ENCODE measurements around the gene SLC16A12.
A peak's percentile ranks its signal among the peaks of the same experiment; 100 is the strongest.

The SLC16A12 gene

GRCh38 chr10:89479771-89480446 is 55.5 kb downstream of the SLC16A12 start:
- FAIRE-seq: peak; percentile 77
- DNase-seq (ENCODE audit: insufficient read length, low spot score): no peak
- no peak for TF ChIP-seq POLR2A (IDR thresholded peaks at IDR 0.05; ENCODE audit: low read depth, low read length)

- no peak for FAIRE-seq
- no peak for TF ChIP-seq POLR2A (IDR thresholded peaks at IDR 0.05; ENCODE audit: low read depth, low read length)
- DNase-seq (ENCODE audit: insufficient read length, low spot score): no peak
Measured at GRCh38 chr10:89478739-89479654, 56.4 kb downstream of the SLC16A12 start.

- TF ChIP-seq POLR2A (IDR thresholded peaks at IDR 0.05; ENCODE audit: low read depth, low read length): no peak
- FAIRE-seq: peak; percentile 89
- DNase-seq (ENCODE audit: insufficient read length, low spot score): no peak
Measured at GRCh38 chr10:89478085-89478738, 57.2 kb downstream of the SLC16A12 start.

GRCh38 chr10:89476150-89476549 is 59.2 kb downstream of the SLC16A12 start:
- no peak for DNase-seq (ENCODE audit: insufficient read length, low spot score)

GRCh38 chr10:89475591-89475998 is 59.8 kb downstream of the SLC16A12 start:
- DNase-seq (ENCODE audit: insufficient read length, low spot score) (no peak), FAIRE-seq (no peak)
- no peak for TF ChIP-seq POLR2A (IDR thresholded peaks at IDR 0.05; ENCODE audit: low read depth, low read length)

More at GRCh38 chr10:89476150-89476549, 59.2 kb downstream of the SLC16A12 start:
- FAIRE-seq: peak; percentile 11
- no peak for TF ChIP-seq POLR2A (IDR thresholded peaks at IDR 0.05; ENCODE audit: low read depth, low read length)

- DNase-seq (ENCODE audit: insufficient read length, low spot score): no peak
- no peak for TF ChIP-seq POLR2A (IDR thresholded peaks at IDR 0.05; ENCODE audit: low read depth, low read length)
- no peak for FAIRE-seq
Measured at GRCh38 chr10:89475125-89475524, 60.3 kb downstream of the SLC16A12 start.

- FAIRE-seq (no peak), DNase-seq (ENCODE audit: insufficient read length, low spot score) (no peak)
- no peak for TF ChIP-seq POLR2A (IDR thresholded peaks at IDR 0.05; ENCODE audit: low read depth, low read length)
Measured at GRCh38 chr10:89474452-89474851, 60.9 kb downstream of the SLC16A12 start.

- FAIRE-seq: no peak
- no peak for DNase-seq (ENCODE audit: insufficient read length, low spot score)
- TF ChIP-seq POLR2A (IDR thresholded peaks at IDR 0.05; ENCODE audit: low read depth, low read length): no peak
Measured at GRCh38 chr10:89471110-89471809, 64.1 kb downstream of the SLC16A12 start.

- TF ChIP-seq POLR2A (IDR thresholded peaks at IDR 0.05; ENCODE audit: low read depth, low read length): no peak
- FAIRE-seq: peak; percentile 6
- no peak for DNase-seq (ENCODE audit: insufficient read length, low spot score)
Measured at GRCh38 chr10:89470628-89471027, 64.8 kb downstream of the SLC16A12 start.

- DNase-seq (ENCODE audit: insufficient read length, low spot score) (no peak), FAIRE-seq (no peak)
- no peak for TF ChIP-seq POLR2A (IDR thresholded peaks at IDR 0.05; ENCODE audit: low read depth, low read length)
Measured at GRCh38 chr10:89469517-89469916, 65.9 kb downstream of the SLC16A12 start.

- no peak for DNase-seq (ENCODE audit: insufficient read length, low spot score)
- TF ChIP-seq POLR2A (IDR thresholded peaks at IDR 0.05; ENCODE audit: low read depth, low read length): no peak
- no peak for FAIRE-seq
Measured at GRCh38 chr10:89468191-89468965, 67.0 kb downstream of the SLC16A12 start.

- no peak for TF ChIP-seq POLR2A (IDR thresholded peaks at IDR 0.05; ENCODE audit: low read depth, low read length)
- FAIRE-seq: peak; percentile 95
Measured at GRCh38 chr10:89466599-89467035, 68.8 kb downstream of the SLC16A12 start.

GRCh38 chr10:89465196-89465595 is 70.2 kb downstream of the SLC16A12 start:
- FAIRE-seq (no peak), DNase-seq (ENCODE audit: insufficient read length, low spot score) (no peak)
- TF ChIP-seq POLR2A (IDR thresholded peaks at IDR 0.05; ENCODE audit: low read depth, low read length): no peak

More at GRCh38 chr10:89466599-89467035, 68.8 kb downstream of the SLC16A12 start:
- DNase-seq (ENCODE audit: insufficient read length, low spot score): peak; percentile 18
